Measurements from ENCODE around the gene CACNA1D. TPM values are rescaled to one million over a fixed set of nuclear protein-coding genes. Genes with fewer than 3 reads are reported as not detected.

CACNA1D gene
- total RNA-seq, 1 experiment from 2014 or later: not detected

DNA sequence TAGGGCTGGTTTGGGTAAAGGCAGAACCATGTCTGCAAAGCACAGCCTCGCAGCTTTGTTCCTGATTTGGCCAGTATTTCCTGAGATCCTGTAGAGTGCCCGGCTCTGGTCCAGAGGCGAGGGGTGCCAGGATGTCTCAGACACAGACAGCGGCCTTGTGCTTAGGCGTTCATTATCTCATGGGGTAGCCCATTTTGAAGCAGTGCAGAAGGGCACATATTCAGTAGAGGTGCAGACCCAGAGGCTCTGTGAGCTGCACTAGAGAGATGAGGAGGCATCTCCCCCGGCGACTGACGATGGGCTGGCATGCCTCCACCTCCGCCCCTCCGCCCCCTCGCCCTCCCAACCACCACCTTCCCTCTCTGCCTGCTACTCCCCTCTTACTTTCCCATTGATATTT lies 181.5 kb downstream of the CACNA1D start:
- intact Hi-C loops (cut with micrococcal nuclease; ENCODE audit: unreplicated experiment): no loop called here
- Histone ChIP-seq H3K27ac (ENCODE audit: low read depth, low read length, poor library complexity, severe bottlenecking) (no peak overlapping the region), H3K4me1 (ENCODE audit: insufficient read depth, low read length, poor library complexity, severe bottlenecking) (no peaks in the 10 kb centered on the region), H3K4me3 (ENCODE audit: low read depth, low read length, poor library complexity, severe bottlenecking) (no peak overlapping the region), H3K27me3 (replicated peaks; ENCODE audit: insufficient read depth, low read depth, low read length, poor library complexity) (no peaks in the 10 kb centered on the region), H3K9me3 (ENCODE audit: low read depth, low read length, poor library complexity, severe bottlenecking) (no peaks in the 10 kb centered on the region), H3K36me3 (ENCODE audit: insufficient read depth, low read length, poor library complexity, severe bottlenecking) (no peaks in the 10 kb centered on the region)
- BruUV-seq (replicated peaks): no TSS peak
- DNase-seq (ENCODE audit: low spot score): no peak
- ChIA-PET CTCF (no interaction called here), POLR2A (ENCODE audit: low non-redundant PET) (no interaction called here)
- TF ChIP-seq EZH2 (IDR thresholded peaks at IDR 0.05; ENCODE audit: borderline replicate concordance, low read depth, low read length, poor library complexity, severe bottlenecking): no peak
- TF ChIP-seq, protein P1, sequence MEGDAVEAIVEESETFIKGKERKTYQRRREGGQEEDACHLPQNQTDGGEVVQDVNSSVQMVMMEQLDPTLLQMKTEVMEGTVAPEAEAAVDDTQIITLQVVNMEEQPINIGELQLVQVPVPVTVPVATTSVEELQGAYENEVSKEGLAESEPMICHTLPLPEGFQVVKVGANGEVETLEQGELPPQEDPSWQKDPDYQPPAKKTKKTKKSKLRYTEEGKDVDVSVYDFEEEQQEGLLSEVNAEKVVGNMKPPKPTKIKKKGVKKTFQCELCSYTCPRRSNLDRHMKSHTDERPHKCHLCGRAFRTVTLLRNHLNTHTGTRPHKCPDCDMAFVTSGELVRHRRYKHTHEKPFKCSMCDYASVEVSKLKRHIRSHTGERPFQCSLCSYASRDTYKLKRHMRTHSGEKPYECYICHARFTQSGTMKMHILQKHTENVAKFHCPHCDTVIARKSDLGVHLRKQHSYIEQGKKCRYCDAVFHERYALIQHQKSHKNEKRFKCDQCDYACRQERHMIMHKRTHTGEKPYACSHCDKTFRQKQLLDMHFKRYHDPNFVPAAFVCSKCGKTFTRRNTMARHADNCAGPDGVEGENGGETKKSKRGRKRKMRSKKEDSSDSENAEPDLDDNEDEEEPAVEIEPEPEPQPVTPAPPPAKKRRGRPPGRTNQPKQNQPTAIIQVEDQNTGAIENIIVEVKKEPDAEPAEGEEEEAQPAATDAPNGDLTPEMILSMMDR (conservative IDR thresholded peaks at IDR 0.05; ENCODE audit: low read depth, low read length): no peak

- intact Hi-C loops (cut with micrococcal nuclease; ENCODE audit: unreplicated experiment): no loop called here
Observed at GRCh38 chr3:53677413-53677812, 183.0 kb downstream of the CACNA1D start.

DNA sequence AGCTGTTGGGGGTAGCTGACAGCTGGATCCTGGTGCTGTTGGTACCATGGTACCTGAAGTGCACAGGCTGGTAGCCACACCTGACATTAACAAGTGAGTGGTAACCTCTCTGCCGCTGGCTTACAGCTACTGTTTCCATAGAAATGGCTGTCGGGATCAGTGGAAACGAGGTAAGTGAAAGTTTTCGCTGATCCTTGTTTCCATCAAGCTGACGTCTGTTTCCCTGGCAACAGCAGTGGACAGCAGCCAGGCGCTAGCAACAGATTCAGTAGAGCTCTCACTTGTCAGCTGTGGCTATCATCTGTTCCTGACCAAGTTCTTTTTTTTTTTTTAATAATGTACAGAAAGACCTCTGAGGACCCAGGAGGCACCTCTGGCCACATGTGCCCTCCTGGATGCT lies 185.6 kb downstream of the CACNA1D start:
- no peak for DNase-seq (ENCODE audit: low spot score)
- no peak overlapping the region for H3K27ac ChIP-seq (ENCODE audit: low read depth, low read length, poor library complexity, severe bottlenecking)

More at GRCh38 chr3:53677413-53677812, 183.0 kb downstream of the CACNA1D start:
- no peak for DNase-seq (ENCODE audit: low spot score)
- no peak for TF ChIP-seq EZH2 (IDR thresholded peaks at IDR 0.05; ENCODE audit: borderline replicate concordance, low read depth, low read length, poor library complexity, severe bottlenecking)
- TF ChIP-seq, protein P1 (conservative IDR thresholded peaks at IDR 0.05; ENCODE audit: low read depth, low read length): no peak
- no peaks in the 10 kb centered on the region for H3K27me3 ChIP-seq (replicated peaks; ENCODE audit: insufficient read depth, low read depth, low read length, poor library complexity)
- ChIA-PET CTCF (no interaction called here), POLR2A (ENCODE audit: low non-redundant PET) (no interaction called here)
- H3K4me3 ChIP-seq (ENCODE audit: low read depth, low read length, poor library complexity, severe bottlenecking): no peak overlapping the region
- H3K36me3 ChIP-seq (ENCODE audit: insufficient read depth, low read length, poor library complexity, severe bottlenecking): no peaks in the 10 kb centered on the region
- BruUV-seq (replicated peaks): no TSS peak
- H3K4me1 ChIP-seq (ENCODE audit: insufficient read depth, low read length, poor library complexity, severe bottlenecking): no peaks in the 10 kb centered on the region
- H3K9me3 ChIP-seq (ENCODE audit: low read depth, low read length, poor library complexity, severe bottlenecking): no peaks in the 10 kb centered on the region
- no peak overlapping the region for H3K27ac ChIP-seq (ENCODE audit: low read depth, low read length, poor library complexity, severe bottlenecking)

More for the DNA sequence above, 185.6 kb downstream of the CACNA1D start:
- Histone ChIP-seq H3K9me3 (ENCODE audit: low read depth, low read length, poor library complexity, severe bottlenecking) (no peaks in the 10 kb centered on the region), H3K36me3 (ENCODE audit: insufficient read depth, low read length, poor library complexity, severe bottlenecking) (no peaks in the 10 kb centered on the region), H3K4me3 (ENCODE audit: low read depth, low read length, poor library complexity, severe bottlenecking) (no peak overlapping the region), H3K4me1 (ENCODE audit: insufficient read depth, low read length, poor library complexity, severe bottlenecking) (no peaks in the 10 kb centered on the region), H3K27me3 (replicated peaks; ENCODE audit: insufficient read depth, low read depth, low read length, poor library complexity) (no peaks in the 10 kb centered on the region)
- no peak for TF ChIP-seq EZH2 (IDR thresholded peaks at IDR 0.05; ENCODE audit: borderline replicate concordance, low read depth, low read length, poor library complexity, severe bottlenecking)
- TF ChIP-seq, protein P1 (conservative IDR thresholded peaks at IDR 0.05; ENCODE audit: low read depth, low read length): no peak
- ChIA-PET CTCF (interaction anchor here (0.7 kb wide), 1 partner anchor 591 kb away, joined by 5 read pairs; no protein-coding TSS in a partner anchor), POLR2A (ENCODE audit: low non-redundant PET) (no interaction called here)
- BruUV-seq (replicated peaks): no TSS peak
- intact Hi-C loops (cut with micrococcal nuclease; ENCODE audit: unreplicated experiment): no loop called here

All from A673 (cell line).